HL-60 (cell line): ENCODE data around the gene TTC27.

Experiments
- DNase-seq, 2 experiments: peaks; one replicate each; pipeline ENCODE4 v3.0.0-alpha.2; 2010 to 2020; ENCODE audit warnings: low read depth in 1 of 2, low spot score in 1 of 2
- H3K27ac ChIP-seq: fragments of 250-450 bp; sonication (Bioruptor Pico); replicated peaks from 2 replicates; pipeline ENCODE4 v1.5.1; 2020; ENCODE audit warnings: mild to moderate bottlenecking, moderate library complexity
- H3K27me3 ChIP-seq: fragments of 250-450 bp; sonication (Bioruptor Pico); 2 replicates; pipeline ENCODE4 v1.5.1; 2021; ENCODE audit warnings: mild to moderate bottlenecking, moderate library complexity; ENCODE audit not compliant: insufficient read depth, poor library complexity, severe bottlenecking
- H3K4me3 ChIP-seq: replicated peaks from 2 replicates; pipeline ENCODE4 v1.5.1; 2011; ENCODE audit warnings: mild to moderate bottlenecking, control low read depth, low read length; ENCODE audit not compliant: insufficient read depth
- CTCF ChIP-seq: IDR thresholded peaks from one replicate; pipeline ENCODE4 v1.5.1; 2011; ENCODE audit warnings: low read length, control low read depth, inconsistent platforms; ENCODE audit not compliant: insufficient read depth
- GABPA ChIP-seq: IDR thresholded peaks from 2 replicates; pipeline ENCODE4 v1.6.1; 2012; ENCODE audit warnings: low read depth
- POLR2AphosphoS5 ChIP-seq: IDR thresholded peaks from 2 replicates; pipeline ENCODE4 v1.6.1; 2012; ENCODE audit warnings: low read depth
- REST ChIP-seq: IDR thresholded peaks from 2 replicates; pipeline ENCODE4 v1.6.1; 2012; ENCODE audit warnings: low read depth; ENCODE audit not compliant: insufficient replicate concordance
- SPI1 ChIP-seq: IDR thresholded peaks from 2 replicates; pipeline ENCODE4 v1.6.1; 2012; ENCODE audit warnings: low read depth, mild to moderate bottlenecking, borderline replicate concordance

TTC27 gene

GRCh38 chr2:32641180-32641579 is 13.3 kb downstream of the TTC27 start:
- no peak for DNase-seq
- no peak for TF ChIP-seq GABPA
- TF ChIP-seq REST = no peak
- no peak for TF ChIP-seq CTCF
- TF ChIP-seq POLR2AphosphoS5 = no peak
- TF ChIP-seq SPI1 = no peak
- Histone ChIP-seq H3K4me3 (no peak overlapping the region), H3K27me3 (no peaks in the 10 kb centered on the region), H3K27ac (no peak overlapping the region)

GRCh38 chr2:32647180-32647651 is 19.4 kb downstream of the TTC27 start:
- Histone ChIP-seq H3K4me3 (no peak overlapping the region), H3K27ac (no peak overlapping the region), H3K27me3 (no peaks in the 10 kb centered on the region)
- TF ChIP-seq REST (no peak), POLR2AphosphoS5 (no peak), SPI1 (no peak), GABPA (no peak), CTCF (no peak)
- no peak for DNase-seq

GRCh38 chr2:32652555-32653209 is 24.8 kb downstream of the TTC27 start:
- no peak overlapping the region for H3K27ac ChIP-seq
- no peak for TF ChIP-seq SPI1
- no peak for TF ChIP-seq GABPA
- TF ChIP-seq CTCF = no peak
- no peak for TF ChIP-seq POLR2AphosphoS5
- no peak for TF ChIP-seq REST
- H3K27me3 ChIP-seq = no peaks in the 10 kb centered on the region
- no peak for DNase-seq
- no peak overlapping the region for H3K4me3 ChIP-seq
